Esophagus (tissue), 2 donors: ENCODE data around the gene SHFL. TPM values are rescaled to one million over a fixed set of nuclear protein-coding genes. Genes with fewer than 3 reads are reported as not detected.

Experiments used
- H3K27ac ChIP-seq, 2 donors: one replicate each; pipeline ENCODE4 v1.5.1; 2013; ENCODE audit warnings: low read depth in 2 of 2, mild to moderate bottlenecking in 2 of 2, inconsistent platforms in 1 of 2, low read length in 1 of 2, moderate library complexity in 1 of 2
- H3K27me3 ChIP-seq, 2 donors: one replicate each; pipeline ENCODE4 v1.6.1; 2013; ENCODE audit warnings: low read length in 2 of 2, control low read depth in 1 of 2, mild to moderate bottlenecking in 1 of 2; ENCODE audit not compliant: insufficient read depth in 2 of 2, control insufficient read depth in 1 of 2
- H3K36me3 ChIP-seq, 2 donors: one replicate each; pipeline ENCODE4 v1.6.1; 2013; ENCODE audit warnings: low read length in 1 of 2; ENCODE audit not compliant: control insufficient read depth in 2 of 2, insufficient read depth in 2 of 2
- H3K4me1 ChIP-seq, 2 donors: one replicate each; pipeline ENCODE4 v1.6.1; 2013; ENCODE audit warnings: low read length in 1 of 2; ENCODE audit not compliant: control insufficient read depth in 2 of 2, insufficient read depth in 2 of 2
- H3K4me3 ChIP-seq, 2 donors: one replicate each; pipeline ENCODE4 v1.5.1; 2013; ENCODE audit warnings: low read length in 2 of 2, mild to moderate bottlenecking in 2 of 2, low read depth in 1 of 2, moderate library complexity in 1 of 2
- H3K9me3 ChIP-seq, 2 donors: one replicate each; pipeline ENCODE4 v1.6.1; 2013; ENCODE audit warnings: mild to moderate bottlenecking in 2 of 2, low read depth in 1 of 2, low read length in 1 of 2, moderate library complexity in 1 of 2; ENCODE audit not compliant: control insufficient read depth in 2 of 2, insufficient read depth in 1 of 2
- WGBS, 2 donors: extraction: QIAGEN DNeasy Blood & Tissue Kit; methylation state at CpG; one replicate each; pipeline ENCODE4 v1.1.7; 2013; 5-methylcytosine and 5-hydroxymethylcytosine counted together
- polyA plus RNA-seq, 2 donors: library from polyadenylated mRNA; stranded (reverse); fragments of 200-250 nt; gene quantifications; one replicate each; pipeline ENCODE4 v1.2.3, GENCODE V29; 2013
- donor health status: healthy with polysubstance abuse.
- donor health status: Bipolar disorder and iron deficiency.

Gene SHFL
- polyA plus RNA-seq, 2 donors, result 15.7 to 22.9 TPM

- no peaks in the 10 kb centered on the region for H3K27me3 ChIP-seq
- no peaks in the 10 kb centered on the region for H3K9me3 ChIP-seq
- no peaks in the 10 kb centered on the region for H3K4me1 ChIP-seq
- no peaks in the 10 kb centered on the region for H3K36me3 ChIP-seq
- no peak overlapping the region for H3K4me3 ChIP-seq
- H3K27ac ChIP-seq, result no peak overlapping the region
- WGBS, 2 donors, result 97% methylated on average over 7 of the region's 7 CpGs
Measured at GRCh38 chr19:10124429-10124828, 38.3 kb downstream of the SHFL start.

GRCh38 chr19:10126213-10126639 is 40.1 kb downstream of the SHFL start:
- no peaks in the 10 kb centered on the region for H3K27me3 ChIP-seq
- no peaks in the 10 kb centered on the region for H3K36me3 ChIP-seq
- no peak overlapping the region for H3K4me3 ChIP-seq
- H3K4me1 ChIP-seq, result no peaks in the 10 kb centered on the region
- H3K9me3 ChIP-seq, result no peaks in the 10 kb centered on the region
- H3K27ac ChIP-seq, result no peak overlapping the region
- 86 to 90% methylated on average over 4 of the region's 4 CpGs for WGBS, 2 donors

- Histone ChIP-seq H3K36me3 (peaks cover 1 to 34% of the 10 kb centered on the region in 2 donors), H3K27ac (no peak overlapping the region), H3K9me3 (no peaks in the 10 kb centered on the region), H3K27me3 (no peaks in the 10 kb centered on the region), H3K4me3 (no peak overlapping the region), H3K4me1 (peaks cover 0 to 7% of the 10 kb centered on the region in 2 donors)
- 85 to 90% methylated on average over 7 of the region's 7 CpGs for WGBS, 2 donors
Measured at GRCh38 chr19:10132905-10133304, 46.8 kb downstream of the SHFL start.

GRCh38 chr19:10133596-10133995 is 47.5 kb downstream of the SHFL start:
- Histone ChIP-seq H3K9me3 (no peaks in the 10 kb centered on the region), H3K27me3 (no peaks in the 10 kb centered on the region), H3K27ac (no peak overlapping the region), H3K4me1 (peaks cover 0 to 7% of the 10 kb centered on the region in 2 donors), H3K4me3 (no peak overlapping the region), H3K36me3 (peaks cover 3 to 41% of the 10 kb centered on the region in 2 donors)
- 85% methylated on average over 11 of the region's 11 CpGs for WGBS, 2 donors

- H3K27me3 ChIP-seq, result no peaks in the 10 kb centered on the region
- H3K27ac ChIP-seq, result no peak overlapping the region
- H3K36me3 ChIP-seq, result peaks cover 7 to 44% of the 10 kb centered on the region in 2 donors
- no peaks in the 10 kb centered on the region for H3K9me3 ChIP-seq
- peaks cover 0 to 7% of the 10 kb centered on the region in 2 donors for H3K4me1 ChIP-seq
- no peak overlapping the region for H3K4me3 ChIP-seq
- 90 to 93% methylated on average over 7 to 9 of the region's 9 CpGs for WGBS, 2 donors
Measured at GRCh38 chr19:10134040-10134439, 47.9 kb downstream of the SHFL start.

GRCh38 chr19:10135551-10136334 is 49.6 kb downstream of the SHFL start:
- Histone ChIP-seq H3K9me3 (no peaks in the 10 kb centered on the region), H3K27ac (peak overlapping the region in 1 of 2 donors; percentile 27), H3K36me3 (peaks cover 10 to 58% of the 10 kb centered on the region in 2 donors), H3K27me3 (no peaks in the 10 kb centered on the region), H3K4me1 (peaks cover 0 to 7% of the 10 kb centered on the region in 2 donors), H3K4me3 (no peak overlapping the region)
- WGBS, 2 donors, result 76 to 84% methylated on average over 38 to 39 of the region's 39 CpGs

- 95% methylated on average over 14 of the region's 14 CpGs for WGBS, 2 donors
- Histone ChIP-seq H3K4me3 (no peak overlapping the region), H3K36me3 (peaks cover 12 to 63% of the 10 kb centered on the region in 2 donors), H3K27ac (no peak overlapping the region), H3K27me3 (no peaks in the 10 kb centered on the region), H3K9me3 (no peaks in the 10 kb centered on the region), H3K4me1 (peaks cover 0 to 7% of the 10 kb centered on the region in 2 donors)
Measured at GRCh38 chr19:10136936-10137335, 50.8 kb downstream of the SHFL start.

GRCh38 chr19:10137751-10138682 is 51.9 kb downstream of the SHFL start:
- no peak overlapping the region for H3K4me3 ChIP-seq
- no peaks in the 10 kb centered on the region for H3K27me3 ChIP-seq
- no peaks in the 10 kb centered on the region for H3K9me3 ChIP-seq
- 90 to 92% methylated on average over 38 of the region's 38 CpGs for WGBS, 2 donors
- peaks cover 0 to 7% of the 10 kb centered on the region in 2 donors for H3K4me1 ChIP-seq
- H3K27ac ChIP-seq, result no peak overlapping the region
- H3K36me3 ChIP-seq, result peaks cover 12 to 63% of the 10 kb centered on the region in 2 donors

- Histone ChIP-seq H3K36me3 (peaks cover 17 to 64% of the 10 kb centered on the region in 2 donors), H3K4me1 (peaks cover 0 to 7% of the 10 kb centered on the region in 2 donors), H3K27ac (no peak overlapping the region), H3K27me3 (no peaks in the 10 kb centered on the region), H3K4me3 (no peak overlapping the region), H3K9me3 (no peaks in the 10 kb centered on the region)
- WGBS, 2 donors, result 91 to 93% methylated on average over 27 of the region's 27 CpGs
Measured at GRCh38 chr19:10138879-10139795, 53.0 kb downstream of the SHFL start.
